Activated T-cell treated with anti-CD3 and anti-CD28 coated beads, Interleukin-2, amount 50 U/mL, for 1 hour (primary cell): ENCODE data around the gene SLC22A31.

Experiments used
- DNase-seq: peaks from one replicate; pipeline ENCODE4 v3.0.0-alpha.2; 2020

SLC22A31 gene

GRCh38 chr16:89147085-89147817 is 53.1 kb downstream of the SLC22A31 start:
- DNase-seq, result no peak

- DNase-seq, result no peak
Measured at GRCh38 chr16:89146211-89147005, 53.9 kb downstream of the SLC22A31 start.
